ENCODE results near the gene EYA4.

Gene EYA4

DNA sequence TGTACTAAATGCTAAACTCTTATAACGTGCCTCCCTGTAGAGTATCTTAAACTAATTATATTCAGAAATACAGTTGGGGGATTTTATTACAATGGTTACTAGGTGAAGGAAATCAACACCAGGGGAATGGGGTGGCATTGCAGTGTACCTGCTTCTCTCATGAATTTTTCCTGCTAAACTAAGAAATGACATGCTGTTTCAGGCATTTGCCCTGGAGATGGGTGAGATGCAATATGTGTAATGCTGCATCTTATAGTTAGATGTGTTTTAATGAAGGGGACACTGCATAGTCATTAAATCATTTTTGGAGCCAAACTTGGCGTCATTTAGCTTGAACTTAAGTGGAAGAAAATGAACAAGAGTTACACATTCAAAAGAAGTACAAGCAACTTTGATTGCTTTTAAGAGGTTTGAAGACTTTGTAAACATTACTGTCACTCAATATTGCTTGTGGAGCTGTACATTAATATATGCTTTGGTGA, 4.3 kb downstream of the EYA4 start:
- H3K4me2 ChIP-seq (ENCODE audit: low read depth, low read length, poor library complexity, severe bottlenecking): no peak overlapping the region

DNA sequence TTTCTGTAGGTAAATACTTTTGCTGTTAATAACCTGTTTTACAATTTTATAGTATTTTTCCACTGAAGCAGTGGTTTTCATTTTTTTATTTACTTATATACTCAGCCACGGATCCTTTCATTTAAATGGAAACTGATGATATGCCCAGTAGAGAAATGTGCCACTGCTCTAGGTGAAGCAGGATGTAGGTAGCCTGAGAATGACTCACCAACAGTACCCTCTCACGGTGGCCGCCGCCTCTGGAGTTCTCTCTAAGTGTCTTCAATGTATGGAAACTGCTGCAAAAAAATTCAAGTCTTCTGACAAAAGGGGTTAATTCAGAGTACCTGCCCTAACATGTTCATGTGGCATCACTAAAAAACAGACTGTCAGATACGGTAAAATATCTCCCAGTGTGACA, 6.4 kb downstream of the EYA4 start:
- Histone ChIP-seq H3K9me2 (replicated peaks; ENCODE audit: low read depth, low read length) (0 out of 2 replicates have a peak, but pooled peaks cover 3% of the 10 kb centered on the region), H3K4me1 (ENCODE audit: insufficient read depth, low read length, poor library complexity, severe bottlenecking) (no peaks in the 10 kb centered on the region), H3K4me2 (ENCODE audit: low read depth, low read length, poor library complexity, severe bottlenecking) (no peak overlapping the region), H2AFZ (ENCODE audit: low read length) (no peak overlapping the region), H3K36me3 (ENCODE audit: insufficient read depth, low read length) (no peaks in the 10 kb centered on the region), H3F3A (ENCODE audit: low read depth) (no peaks in the 10 kb centered on the region), H3K9me3 (ENCODE audit: insufficient read depth, low read depth, low read length) (no peaks in the 10 kb centered on the region), H3K79me2 (ENCODE audit: insufficient read depth, low read length) (no peaks in the 10 kb centered on the region), H3K9ac (ENCODE audit: low read depth, low read length, poor library complexity, severe bottlenecking) (no peak overlapping the region), H3K27me3 (ENCODE audit: insufficient read depth, low read length, poor library complexity, severe bottlenecking) (no peaks in the 10 kb centered on the region), H3K4me3 (ENCODE audit: low read length, poor library complexity, severe bottlenecking) (no peak overlapping the region), H4K20me1 (ENCODE audit: insufficient read depth, low read length, poor library complexity, severe bottlenecking) (no peaks in the 10 kb centered on the region)
- TF ChIP-seq, protein P1, sequence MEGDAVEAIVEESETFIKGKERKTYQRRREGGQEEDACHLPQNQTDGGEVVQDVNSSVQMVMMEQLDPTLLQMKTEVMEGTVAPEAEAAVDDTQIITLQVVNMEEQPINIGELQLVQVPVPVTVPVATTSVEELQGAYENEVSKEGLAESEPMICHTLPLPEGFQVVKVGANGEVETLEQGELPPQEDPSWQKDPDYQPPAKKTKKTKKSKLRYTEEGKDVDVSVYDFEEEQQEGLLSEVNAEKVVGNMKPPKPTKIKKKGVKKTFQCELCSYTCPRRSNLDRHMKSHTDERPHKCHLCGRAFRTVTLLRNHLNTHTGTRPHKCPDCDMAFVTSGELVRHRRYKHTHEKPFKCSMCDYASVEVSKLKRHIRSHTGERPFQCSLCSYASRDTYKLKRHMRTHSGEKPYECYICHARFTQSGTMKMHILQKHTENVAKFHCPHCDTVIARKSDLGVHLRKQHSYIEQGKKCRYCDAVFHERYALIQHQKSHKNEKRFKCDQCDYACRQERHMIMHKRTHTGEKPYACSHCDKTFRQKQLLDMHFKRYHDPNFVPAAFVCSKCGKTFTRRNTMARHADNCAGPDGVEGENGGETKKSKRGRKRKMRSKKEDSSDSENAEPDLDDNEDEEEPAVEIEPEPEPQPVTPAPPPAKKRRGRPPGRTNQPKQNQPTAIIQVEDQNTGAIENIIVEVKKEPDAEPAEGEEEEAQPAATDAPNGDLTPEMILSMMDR (conservative IDR thresholded peaks at IDR 0.05; ENCODE audit: low read length): no peak
- no peak for TF ChIP-seq EZH2phosphoT487 (IDR thresholded peaks at IDR 0.05; ENCODE audit: borderline replicate concordance)

More for the DNA sequence above, 4.3 kb downstream of the EYA4 start:
- H3K9ac ChIP-seq (ENCODE audit: low read depth, low read length, poor library complexity, severe bottlenecking): no peak overlapping the region
- H3K4me3 ChIP-seq (ENCODE audit: low read length, poor library complexity, severe bottlenecking): no peak overlapping the region
- H3K79me2 ChIP-seq (ENCODE audit: insufficient read depth, low read length): no peaks in the 10 kb centered on the region
- H2AFZ ChIP-seq (ENCODE audit: low read length): no peak overlapping the region
- no peaks in the 10 kb centered on the region for H3K9me3 ChIP-seq (ENCODE audit: insufficient read depth, low read depth, low read length)
- H3K9me2 ChIP-seq (replicated peaks; ENCODE audit: low read depth, low read length): no peaks in the 10 kb centered on the region
- H4K20me1 ChIP-seq (ENCODE audit: insufficient read depth, low read length, poor library complexity, severe bottlenecking): no peaks in the 10 kb centered on the region
- no peaks in the 10 kb centered on the region for H3F3A ChIP-seq (ENCODE audit: low read depth)
- no peaks in the 10 kb centered on the region for H3K27me3 ChIP-seq (ENCODE audit: insufficient read depth, low read length, poor library complexity, severe bottlenecking)
- no peak for TF ChIP-seq EZH2phosphoT487 (IDR thresholded peaks at IDR 0.05; ENCODE audit: borderline replicate concordance)
- TF ChIP-seq, protein P1 (conservative IDR thresholded peaks at IDR 0.05; ENCODE audit: low read length): no peak
- no peaks in the 10 kb centered on the region for H3K4me1 ChIP-seq (ENCODE audit: insufficient read depth, low read length, poor library complexity, severe bottlenecking)
- H3K36me3 ChIP-seq (ENCODE audit: insufficient read depth, low read length): no peaks in the 10 kb centered on the region

DNA sequence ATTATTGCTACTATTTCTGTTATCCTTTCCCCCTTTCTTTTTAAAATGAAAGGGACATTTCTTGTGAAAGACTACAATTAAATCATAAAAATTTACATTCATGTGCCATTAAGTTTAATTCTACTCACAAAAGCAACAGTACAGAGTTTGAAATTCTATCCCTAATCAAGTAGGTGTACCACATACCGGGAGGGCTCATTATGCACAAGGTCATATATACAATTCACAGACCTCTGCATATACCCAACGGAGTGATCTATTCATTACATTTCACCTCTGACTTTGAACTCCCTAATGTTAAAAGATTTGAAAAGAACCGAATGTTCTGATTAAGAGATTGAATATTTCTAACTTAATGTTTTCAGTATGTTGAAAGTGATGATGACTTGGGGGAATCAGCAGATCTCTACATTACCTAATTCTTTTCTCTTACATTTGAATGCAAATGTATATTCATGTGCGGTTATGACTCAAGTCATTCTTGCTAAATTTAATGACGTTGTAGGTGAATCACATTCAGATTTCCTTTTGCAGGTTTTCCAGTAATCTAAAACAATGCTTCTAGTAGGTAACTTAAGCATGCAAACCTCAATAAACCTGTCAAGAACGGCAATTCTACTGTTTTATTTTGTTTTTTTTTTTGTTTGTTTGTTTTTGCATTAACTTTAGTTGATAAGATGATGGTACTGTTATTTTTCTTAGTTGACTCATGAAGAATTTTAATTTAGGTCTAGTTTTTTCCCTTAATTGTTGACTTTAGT, 7.3 kb downstream of the EYA4 start:
- Histone ChIP-seq H3K9me2 (replicated peaks; ENCODE audit: low read depth, low read length) (0 out of 2 replicates have a peak, but pooled peaks cover 3% of the 10 kb centered on the region), H4K20me1 (ENCODE audit: insufficient read depth, low read length, poor library complexity, severe bottlenecking) (no peaks in the 10 kb centered on the region), H3K27me3 (ENCODE audit: insufficient read depth, low read length, poor library complexity, severe bottlenecking) (no peaks in the 10 kb centered on the region), H3K9me3 (ENCODE audit: insufficient read depth, low read depth, low read length) (no peaks in the 10 kb centered on the region), H3K4me1 (ENCODE audit: insufficient read depth, low read length, poor library complexity, severe bottlenecking) (no peaks in the 10 kb centered on the region), H3K4me2 (ENCODE audit: low read depth, low read length, poor library complexity, severe bottlenecking) (no peak overlapping the region), H3F3A (ENCODE audit: low read depth) (no peaks in the 10 kb centered on the region), H3K36me3 (ENCODE audit: insufficient read depth, low read length) (no peaks in the 10 kb centered on the region), H3K9ac (ENCODE audit: low read depth, low read length, poor library complexity, severe bottlenecking) (no peak overlapping the region), H3K4me3 (ENCODE audit: low read length, poor library complexity, severe bottlenecking) (no peak overlapping the region), H3K79me2 (ENCODE audit: insufficient read depth, low read length) (no peaks in the 10 kb centered on the region), H2AFZ (ENCODE audit: low read length) (no peak overlapping the region)
- TF ChIP-seq EZH2phosphoT487 (IDR thresholded peaks at IDR 0.05; ENCODE audit: borderline replicate concordance): no peak
